ENCODE measurements around the gene DTNA.
"Not testable (repeated sequence)": the region's sequence is repeated elsewhere in the genome, so short reads cannot be mapped to it uniquely, and the experiment has no call there.

The DTNA gene

DNA sequence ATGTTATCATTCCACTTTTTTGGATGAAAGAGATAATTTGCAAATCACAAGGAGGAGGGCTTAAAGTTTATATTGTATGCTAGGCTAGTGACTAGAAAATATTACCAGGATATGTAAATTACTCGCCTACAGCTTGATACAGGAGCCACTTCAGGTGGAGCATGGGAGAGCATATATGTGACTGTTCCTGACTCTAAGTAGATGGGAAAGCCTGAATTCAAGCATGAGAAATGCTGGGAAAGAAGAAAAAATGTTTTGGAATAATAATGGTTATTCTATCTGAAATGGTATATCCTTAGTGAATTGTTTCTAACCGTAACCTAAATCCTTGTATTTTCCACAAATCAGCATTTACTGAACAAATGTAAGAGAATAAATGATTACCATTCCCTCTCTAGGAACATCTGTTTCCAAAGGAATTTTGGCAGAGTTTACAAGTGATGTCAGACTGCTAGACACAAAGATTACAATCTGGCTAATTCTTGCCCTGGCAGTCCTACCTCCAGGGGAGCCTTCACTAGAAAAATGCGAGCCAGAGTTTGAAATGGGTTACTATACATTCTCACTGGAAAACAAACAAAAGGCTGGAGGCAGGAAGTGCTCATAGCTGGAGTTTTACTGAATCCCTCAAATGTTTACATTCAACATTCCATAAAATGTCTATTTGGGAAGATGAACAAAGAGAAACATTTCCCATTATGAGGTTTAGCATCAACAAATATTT, 201.7 kb downstream of the DTNA start:
- no peak for DNase-seq

DNA sequence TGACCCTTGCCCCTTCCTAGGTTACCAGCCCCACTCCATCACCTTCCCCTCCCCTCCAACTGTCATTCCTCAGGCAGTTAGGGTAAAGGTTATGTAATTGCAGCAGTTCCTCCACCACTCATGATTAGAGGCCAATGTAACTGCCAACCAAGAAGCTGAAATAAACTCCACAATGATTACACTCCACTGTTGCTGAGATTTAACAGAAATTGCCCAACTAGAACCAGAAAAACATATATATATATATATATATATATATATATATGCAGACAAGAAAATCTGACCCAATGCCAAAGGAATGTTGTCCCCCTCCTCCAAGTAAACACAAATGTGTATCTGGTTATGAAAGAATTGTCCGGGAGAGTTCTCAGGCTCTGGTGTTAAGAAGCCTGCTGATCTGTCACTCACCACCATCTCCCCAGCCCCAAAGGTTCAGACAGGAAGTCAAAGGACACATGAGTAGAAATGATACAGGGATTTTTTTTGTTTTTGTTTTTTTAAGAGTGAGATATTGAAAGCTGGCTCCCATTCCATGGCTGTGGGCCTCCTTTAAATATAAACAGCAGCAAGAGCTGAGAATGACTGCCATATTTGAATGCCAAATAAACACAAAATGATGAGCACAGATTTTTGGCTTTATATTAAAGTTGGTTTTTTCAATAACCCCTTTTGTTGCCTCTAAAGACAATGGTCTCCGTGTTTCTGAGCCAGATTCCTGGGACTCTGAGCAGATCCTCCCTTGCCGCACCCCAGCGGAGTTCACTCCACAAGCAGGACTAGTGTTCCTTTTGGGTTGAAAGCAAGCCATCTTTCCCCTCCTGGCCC, 204.0 kb downstream of the DTNA start:
- no peak for DNase-seq

DNA sequence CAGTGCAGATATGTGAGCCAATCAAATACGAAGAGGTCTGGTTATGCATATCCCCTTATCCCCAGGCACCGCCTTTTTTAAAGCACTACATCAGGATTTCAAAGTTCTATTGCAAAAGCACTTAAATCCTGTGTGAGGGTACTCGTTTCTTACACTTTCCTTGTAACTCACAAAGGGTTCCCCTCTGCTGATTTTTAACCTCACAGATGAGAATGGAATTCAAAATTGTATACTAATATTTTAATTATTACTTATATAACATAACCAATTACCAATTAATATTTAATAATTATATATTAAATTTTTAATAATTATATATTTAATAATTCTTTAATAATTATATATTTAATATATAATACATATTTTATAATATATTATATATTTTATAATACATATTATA, 204.9 kb downstream of the DTNA start:
- no peak for DNase-seq

DNA sequence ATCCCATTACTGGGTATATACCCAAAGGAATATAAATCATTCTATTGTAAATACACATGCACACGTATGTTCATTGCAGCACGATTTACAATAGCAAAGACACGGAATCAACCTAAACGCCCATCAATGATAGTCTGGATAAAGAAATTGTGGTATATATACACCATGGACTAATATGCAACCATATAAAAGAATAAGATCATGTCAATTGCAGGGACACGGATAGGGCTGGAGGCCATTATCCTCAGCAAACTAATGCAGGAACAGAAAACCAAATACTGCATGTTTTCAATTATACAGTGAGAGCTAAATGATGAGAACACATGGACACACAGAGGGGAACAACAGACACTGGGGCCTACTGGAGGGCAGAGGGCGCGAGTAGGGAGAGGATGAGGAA, 206.4 kb downstream of the DTNA start:
- not testable (repeated sequence) for DNase-seq

DNA sequence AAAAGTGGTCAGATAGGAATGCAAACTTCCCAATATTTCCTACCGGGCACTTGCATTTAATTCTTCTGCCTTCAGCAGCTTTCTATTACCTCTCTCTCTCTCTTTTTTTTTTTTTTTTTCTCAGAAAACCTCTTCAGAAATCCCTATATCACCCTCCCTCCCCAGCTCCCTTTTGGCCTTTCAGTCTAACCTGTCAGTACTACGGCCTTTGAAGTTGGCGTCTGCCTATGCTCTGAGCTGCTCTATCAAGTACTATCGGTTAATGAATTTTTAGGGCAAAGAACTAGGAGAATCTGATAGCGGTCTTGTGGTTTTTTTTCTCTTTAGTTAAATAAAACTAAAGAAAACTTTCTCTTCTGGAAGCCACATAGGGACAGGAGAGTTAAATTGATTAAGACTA, 208.8 kb downstream of the DTNA start:
- DNase-seq: no peak

DNA sequence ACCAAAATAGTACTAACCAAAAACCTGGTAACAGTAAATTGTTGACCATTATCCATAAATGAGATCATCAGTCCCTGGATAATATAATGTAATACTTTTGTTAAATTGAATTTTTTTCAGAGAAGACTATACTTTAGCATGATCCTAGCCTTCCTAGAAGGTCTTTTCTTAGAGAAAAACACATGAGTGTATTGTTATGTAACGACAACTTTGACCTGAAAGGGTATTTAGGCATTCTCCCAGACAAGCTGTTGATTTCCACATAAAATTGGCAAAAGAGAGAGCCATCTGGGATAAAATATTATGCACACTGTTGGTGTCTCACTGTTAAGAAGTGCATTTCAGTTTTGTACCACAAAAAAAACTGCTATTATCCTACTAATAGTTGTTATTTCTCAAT, 211.1 kb downstream of the DTNA start:
- DNase-seq: no peak

DNA sequence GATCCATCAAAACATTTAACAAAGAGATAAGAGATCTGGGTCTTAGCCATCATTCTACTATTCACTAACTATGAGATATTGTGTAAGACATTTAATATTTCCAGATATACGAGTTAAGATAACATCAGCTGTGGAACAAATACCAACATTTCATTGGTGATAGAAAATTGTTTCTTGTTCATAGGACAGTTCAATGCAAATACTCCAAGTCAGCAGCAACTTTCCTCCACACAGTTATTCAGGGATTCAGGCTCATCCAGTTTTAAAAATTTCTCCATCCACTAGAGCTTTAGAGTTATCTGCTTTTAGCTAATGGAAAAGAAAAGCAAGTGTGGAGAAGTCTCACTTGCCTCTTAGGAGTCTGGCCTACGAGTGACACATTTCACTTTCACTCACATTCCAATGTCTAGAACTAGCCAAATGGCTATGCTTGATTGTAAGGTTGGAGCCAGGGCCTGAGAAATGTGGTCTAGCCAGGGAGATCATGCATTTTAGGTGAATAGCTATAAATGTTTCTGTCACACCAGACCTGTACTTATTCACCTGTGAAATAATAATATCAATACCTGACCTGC, 211.8 kb downstream of the DTNA start:
- DNase-seq: no peak

DNA sequence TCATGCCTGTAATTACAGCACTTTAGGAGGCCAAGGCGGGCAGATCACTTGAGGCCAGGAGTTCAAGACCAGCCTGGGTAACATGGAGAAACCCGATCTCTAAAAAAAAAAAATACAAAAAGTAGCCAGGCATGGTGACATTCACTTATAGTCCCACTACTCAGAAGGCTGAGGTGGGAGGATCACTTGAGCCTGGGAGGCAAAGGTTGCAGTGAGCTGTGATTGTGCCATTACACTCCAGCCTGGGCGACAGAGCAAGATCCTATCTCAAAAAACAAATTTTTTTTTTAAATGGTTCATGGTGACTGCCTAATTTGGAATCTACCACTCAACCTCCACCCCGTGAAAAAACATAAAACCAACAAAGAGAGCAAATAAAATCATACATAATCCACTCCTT, 212.5 kb downstream of the DTNA start:
- not testable (repeated sequence) for DNase-seq

DNA sequence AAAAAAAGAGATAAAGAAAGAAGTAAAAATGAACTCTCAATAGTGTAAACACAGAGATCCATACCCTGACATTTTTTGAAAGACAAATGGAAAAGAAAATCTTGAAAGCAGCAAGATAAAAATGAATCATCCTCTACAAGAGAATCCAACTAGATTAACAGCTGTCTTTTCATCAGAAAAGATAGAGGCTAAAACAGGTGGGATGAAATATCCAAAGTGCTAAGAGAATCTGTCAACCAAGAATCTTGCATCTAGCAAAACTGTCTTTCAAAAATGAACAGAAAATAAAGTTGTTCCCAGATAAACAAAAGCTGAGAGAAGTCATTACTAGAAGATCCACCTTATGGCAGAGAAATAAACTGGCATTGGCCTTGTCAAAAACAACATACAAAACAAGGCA, 213.8 kb downstream of the DTNA start:
- DNase-seq: no peak

DNA sequence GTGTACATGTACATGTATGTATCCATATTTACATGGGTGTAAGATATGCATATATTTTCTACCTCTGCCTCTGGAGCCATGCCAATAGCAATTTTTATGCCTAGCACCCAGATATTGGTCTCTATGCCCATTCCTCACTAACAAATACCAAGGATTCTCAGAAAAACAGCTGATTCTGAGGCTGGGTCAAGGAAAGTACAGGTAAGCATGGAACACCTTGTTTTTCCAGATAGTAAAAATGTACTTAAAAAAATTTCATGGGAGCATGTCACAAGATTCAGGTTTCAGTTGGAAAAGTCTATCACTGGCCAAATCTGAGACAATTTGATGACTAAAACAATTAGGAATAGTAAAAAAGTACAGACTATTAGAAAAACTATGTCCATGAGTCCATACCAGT, 216.6 kb downstream of the DTNA start:
- no peak for DNase-seq

DNA sequence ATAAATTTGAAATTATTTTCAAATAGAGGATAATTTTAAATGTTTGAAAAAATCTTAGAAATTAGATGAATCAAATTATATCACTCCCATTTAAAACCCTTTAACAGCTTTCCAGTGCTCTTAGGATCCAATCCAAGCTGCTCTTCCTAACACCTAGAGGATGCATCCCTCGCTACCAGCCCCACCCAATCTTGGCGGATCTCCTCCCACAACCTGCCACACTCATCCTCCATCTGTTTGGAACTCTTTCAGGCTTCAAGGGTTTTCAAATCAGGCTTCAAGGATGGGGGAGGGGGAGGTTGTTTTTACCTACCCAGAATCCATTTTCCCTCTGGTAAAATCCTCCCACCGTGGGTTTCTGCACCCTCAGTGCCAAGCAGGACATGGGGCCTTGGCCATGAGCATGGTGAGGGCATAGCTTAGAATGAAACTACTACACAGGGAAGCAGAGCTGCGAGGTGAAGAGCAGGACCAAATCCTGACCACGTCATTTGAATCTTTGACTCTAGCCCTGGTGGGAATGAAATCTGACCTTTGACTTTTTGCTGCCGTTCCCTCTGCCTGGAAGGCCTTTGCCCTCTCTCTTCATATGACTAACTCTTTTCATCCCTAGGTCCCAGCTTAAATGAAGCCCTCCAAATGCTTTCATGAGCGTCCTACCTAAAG, 218.1 kb downstream of the DTNA start:
- no peak for DNase-seq

DNA sequence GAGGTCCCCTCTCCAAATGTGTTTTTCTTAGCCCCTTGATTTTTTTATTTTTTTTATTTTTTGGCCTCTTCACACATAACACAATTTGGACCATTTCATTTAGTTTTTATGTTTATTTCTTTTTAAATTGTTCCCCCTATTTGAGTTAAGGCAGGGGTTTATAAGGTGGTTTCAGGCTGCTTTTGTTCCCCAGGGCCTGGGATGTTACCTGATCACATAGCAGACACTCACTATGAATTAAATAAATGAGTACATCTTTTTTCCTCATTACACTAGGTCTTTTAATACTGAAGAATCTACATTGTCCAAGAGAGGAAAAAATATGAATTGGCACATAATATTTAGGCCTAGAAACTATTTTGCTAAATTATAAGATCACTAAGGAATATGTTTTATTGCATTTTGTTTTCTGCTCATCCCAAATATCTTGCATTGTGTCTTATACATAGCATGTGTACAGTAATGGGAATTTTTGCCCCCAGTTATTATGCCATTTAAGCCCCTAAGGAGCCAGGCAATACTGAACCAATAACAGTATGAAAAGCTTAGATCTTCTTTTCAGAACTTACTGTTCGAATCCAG, 218.7 kb downstream of the DTNA start:
- no peak for DNase-seq

DNA sequence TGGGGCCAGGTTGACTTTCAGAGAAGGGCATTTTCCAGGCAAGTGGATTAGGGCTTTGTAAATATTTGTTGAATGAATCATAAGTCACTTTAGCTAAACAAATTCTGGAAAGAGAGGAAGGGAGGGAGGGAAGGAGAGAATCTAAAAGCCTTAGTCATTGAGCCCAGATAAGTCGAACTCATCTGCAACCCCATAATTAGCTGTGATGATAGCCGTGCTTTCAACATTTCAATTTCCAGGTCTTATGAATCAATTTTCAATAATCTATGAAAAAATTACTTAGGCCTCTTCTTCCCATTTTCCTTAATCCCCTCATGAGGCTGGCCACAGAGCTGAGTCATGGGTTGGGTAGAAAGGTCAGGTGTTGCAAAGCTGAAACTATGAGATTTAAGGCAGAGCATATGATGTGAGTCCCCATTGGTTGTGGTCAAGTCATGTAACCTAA, 219.3 kb downstream of the DTNA start:
- DNase-seq: no peak

DNA sequence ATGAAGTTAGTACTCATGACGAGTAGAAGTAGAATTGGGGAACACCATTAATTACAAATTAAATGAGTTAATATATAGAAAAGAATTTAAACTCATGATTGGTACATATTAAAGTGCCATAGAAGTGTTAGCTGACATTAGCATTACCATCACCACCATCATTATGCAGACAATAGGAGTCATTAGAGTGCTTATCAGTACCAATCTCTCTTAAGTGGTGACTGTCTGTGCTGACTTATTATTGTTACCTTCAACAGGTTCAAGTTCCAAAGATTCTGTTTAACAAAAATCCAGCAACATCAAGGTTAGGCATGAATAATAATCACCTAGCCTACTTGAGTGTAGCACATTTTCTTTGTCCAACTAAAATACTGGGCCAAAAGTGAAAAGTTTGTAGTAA, 222.3 kb downstream of the DTNA start:
- DNase-seq: no peak

DNA sequence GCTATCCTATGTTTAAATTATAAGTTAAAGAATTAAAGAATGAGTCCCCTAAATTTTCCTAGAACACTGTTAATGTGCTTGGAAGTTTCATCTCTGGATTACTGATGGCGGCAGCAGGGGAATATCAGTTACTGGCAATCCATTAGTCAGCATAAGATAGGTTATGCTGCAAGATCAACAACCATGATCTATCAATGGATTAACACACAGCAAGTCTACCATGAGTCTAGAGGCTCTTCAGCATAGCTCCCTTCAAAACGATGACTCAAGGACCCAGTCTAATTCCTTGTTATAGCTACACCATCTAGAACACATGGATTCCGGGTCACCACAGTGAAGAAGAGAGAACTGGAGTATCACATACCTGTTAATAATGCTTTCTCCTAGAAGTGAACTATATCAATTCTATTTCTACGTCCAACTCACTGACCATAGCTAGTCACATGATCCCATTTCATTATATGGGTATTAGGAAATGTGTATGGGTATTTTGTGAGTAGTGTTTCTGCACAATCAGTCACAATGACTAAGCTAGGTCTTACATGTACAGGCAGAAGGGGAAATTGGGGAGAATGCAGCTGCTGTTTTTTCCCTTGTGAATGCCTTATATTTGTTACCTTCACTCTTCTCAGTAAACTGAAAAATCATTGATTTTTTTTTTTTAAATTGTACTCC, 222.8 kb downstream of the DTNA start:
- DNase-seq: no peak

DNA sequence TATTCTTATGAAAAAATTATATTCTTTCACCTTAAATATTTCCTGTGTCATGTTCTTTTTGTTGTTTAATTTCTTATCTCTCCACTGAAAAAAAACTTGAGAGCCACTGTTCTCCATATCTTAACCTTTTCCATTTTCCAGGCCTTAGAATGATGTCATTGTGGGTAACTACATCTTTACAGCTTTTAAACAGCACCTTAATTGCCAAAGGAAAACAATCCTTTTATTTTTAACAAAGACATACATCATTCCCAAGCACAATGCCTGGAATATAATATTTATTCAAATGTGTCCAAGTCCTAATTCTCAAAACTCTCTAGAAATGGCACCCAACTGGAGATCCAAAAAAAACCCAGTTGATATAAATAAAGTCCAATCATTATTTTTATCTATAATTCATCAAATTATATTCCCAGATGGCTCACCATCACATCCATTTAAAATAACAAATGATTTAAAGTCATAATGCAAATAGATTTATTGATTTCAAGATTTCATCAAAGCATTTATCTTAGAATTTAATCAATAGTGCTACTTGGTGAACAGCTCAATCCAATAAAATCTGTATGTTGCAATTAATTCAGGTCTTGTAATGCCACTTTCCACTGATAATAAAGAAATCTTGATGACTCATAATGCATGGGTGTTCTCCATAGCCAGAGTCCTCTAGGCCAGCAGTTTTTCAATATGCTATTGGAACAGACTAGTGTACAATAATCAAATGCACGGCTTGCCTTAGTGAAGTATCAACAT, 224.0 kb downstream of the DTNA start:
- DNase-seq: no peak

DNA sequence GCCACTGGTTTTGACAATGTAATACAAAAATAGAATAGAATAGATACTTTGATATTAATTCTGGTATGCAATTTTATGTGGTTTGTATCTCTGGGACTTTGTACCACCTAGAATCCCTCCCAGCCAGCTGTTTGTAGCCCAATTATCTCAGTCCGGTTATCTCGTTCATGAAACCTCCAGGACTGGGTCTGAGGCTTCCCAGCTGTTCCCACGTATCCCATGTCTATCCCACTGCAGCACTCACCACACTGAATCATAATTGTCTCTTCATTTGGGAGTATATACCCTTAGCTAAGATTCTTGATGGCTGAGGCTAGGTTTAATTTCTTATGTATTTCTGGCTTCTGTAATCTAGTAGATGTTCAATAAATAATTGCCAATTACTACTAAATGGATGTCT, 226.7 kb downstream of the DTNA start:
- DNase-seq: no peak

DNA sequence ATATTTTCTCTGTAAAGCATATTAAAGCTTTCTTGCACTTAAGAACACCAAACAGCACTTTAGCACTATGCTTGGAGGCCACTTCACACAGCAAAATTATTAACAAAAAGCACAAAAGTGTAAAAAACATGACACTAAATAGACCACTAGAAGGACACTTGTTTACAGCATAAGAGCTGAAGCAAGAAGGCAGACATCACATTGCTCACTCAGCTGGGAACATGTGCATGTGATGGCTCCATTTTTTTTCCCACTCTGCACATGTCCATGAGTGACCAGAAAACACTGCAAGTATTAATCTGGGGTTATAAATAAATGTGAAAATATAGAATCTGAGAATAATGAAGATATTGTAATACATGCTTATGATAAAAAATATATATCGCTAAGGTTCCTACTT, 228.0 kb downstream of the DTNA start:
- no peak for DNase-seq

All from stimulated activated CD4-positive, alpha-beta T cell treated with anti-CD3 and anti-CD28 coated beads, Interleukin-15, amount 100 ng/mL, for 24 hours (primary cell).